ENCODE data around the gene SH3RF2.

DNA sequence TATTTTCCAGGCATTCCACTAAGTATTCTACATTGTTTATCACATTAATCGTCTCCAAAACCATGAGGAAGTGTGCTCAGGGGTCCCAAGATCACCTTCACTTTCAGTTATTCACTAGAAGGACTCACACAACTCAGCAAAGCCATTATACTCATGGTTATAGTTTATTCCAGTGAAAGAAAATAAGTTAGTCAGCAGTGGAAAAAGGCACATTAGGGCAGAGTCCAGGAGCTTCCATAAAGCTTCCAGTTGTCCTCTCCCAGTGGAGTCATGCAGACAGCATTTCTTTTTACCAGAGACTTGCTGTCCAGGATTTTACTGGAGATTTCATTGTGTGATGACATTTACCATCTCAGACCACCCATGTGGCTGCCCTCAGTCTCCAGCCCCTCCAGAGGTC lies 51.5 kb downstream of the SH3RF2 start:
- no peak for TF ChIP-seq REST (IDR thresholded peaks at IDR 0.05)
- TF ChIP-seq CTCF (IDR thresholded peaks at IDR 0.05; ENCODE audit: low read depth, low read length, missing input control): no peak
- TF ChIP-seq EGR1 (IDR thresholded peaks at IDR 0.05; ENCODE audit: low read depth in 2 of 2): no peak
- TF ChIP-seq YY1 (IDR thresholded peaks at IDR 0.05): no peak
- no peak for TF ChIP-seq SP1 (IDR thresholded peaks at IDR 0.05)
- no peak for TF ChIP-seq GABPA (IDR thresholded peaks at IDR 0.05 in 1 of 2, conservative IDR thresholded peaks at IDR 0.05 in 1 of 2)
- no peak for TF ChIP-seq MAX (IDR thresholded peaks at IDR 0.05)
- TF ChIP-seq NR2F2 (IDR thresholded peaks at IDR 0.05): no peak
- TF ChIP-seq FOXA2 (IDR thresholded peaks at IDR 0.05): no peak
- no peak for TF ChIP-seq HNF4G (IDR thresholded peaks at IDR 0.05)
- TF ChIP-seq RAD21 (IDR thresholded peaks at IDR 0.05): no peak

All from liver (tissue), 3 donors.